Motor neuron (in vitro differentiated cells): ENCODE measurements around the gene UPK3BL1. TPM values are rescaled to one million over a fixed set of nuclear protein-coding genes. Genes with fewer than 3 reads are reported as not detected.
"Not testable (repeated sequence)": the region's sequence is repeated elsewhere in the genome, so short reads cannot be mapped to it uniquely, and the experiment has no call there.

ENCODE experiments used
- ATAC-seq, 8 experiments: fragments of 200-7000 bp; cut with Tn5 transposase; replicated peaks in 6 of 8; 2 replicates each; pipeline ENCODE4 v1.8.0; 2021; ENCODE audit warnings: mild to moderate bottlenecking in 8 of 8, moderate library complexity in 8 of 8
- H3K27ac ChIP-seq, 2 donors: fragments of 250-450 bp; sonication (Bioruptor Pico); 2 replicates each; pipeline ENCODE4 v1.9.0; 2021; ENCODE audit warnings: antibody characterized with exemption in 2 of 2, mild to moderate bottlenecking in 2 of 2, moderate library complexity in 1 of 2
- H3K4me1 ChIP-seq, 2 donors: fragments of 250-450 bp; sonication (Bioruptor Pico); replicated peaks in 1 of 2; 2 replicates each; pipeline ENCODE4 v1.6.1; 2021; ENCODE audit warnings: antibody characterized with exemption in 2 of 2, mild to moderate bottlenecking in 2 of 2, moderate library complexity in 1 of 2
- H3K4me3 ChIP-seq, 5 donors: fragments of 250-450 bp; sonication (Bioruptor Pico); 2 replicates each; pipeline ENCODE4 v1.9.0; 2021; ENCODE audit warnings: antibody characterized with exemption in 5 of 5, mild to moderate bottlenecking in 5 of 5, moderate library complexity in 4 of 5
- WGBS, 10 experiments: fragments of 450-650 bp; shearing (Covaris generic); methylation state at CpG; one replicate each; pipeline ENCODE4 v1.0.0; 2022; 5-methylcytosine and 5-hydroxymethylcytosine counted together
- in situ Hi-C, 9 experiments: fragments of 400-800 bp; cut with MboI; loops; one replicate each; pipeline ENCODE4 v1.15.0; 2021; ENCODE audit warnings: low sequenced_read_pairs in 9 of 9, low pct_unique_long_range_greater_than_20kb in 2 of 9; ENCODE audit not compliant: unreplicated experiment in 9 of 9
- total RNA-seq, 8 experiments: library from RNA; unstranded; fragments of 300-600 nt; gene quantifications; 2 replicates each; pipeline versions ENCODE4 v1.2.3 to v1.2.4, GENCODE V29; 2022

Gene UPK3BL1
- total RNA-seq, 8 experiments from 2014 or later, result 5.7 to 37.1 (median 11.0) TPM

GRCh38 chr7:102592477-102593019, 50.0 kb downstream of the UPK3BL1 start:
- in situ Hi-C loops, H3K4me1 ChIP-seq, H3K4me3 ChIP-seq, H3K27ac ChIP-seq: not testable (repeated sequence)
- ATAC-seq, result peak; percentile 80 to 90 (median 87)
- WGBS, 10 experiments, result no CpG with 5 or more reads among the region's 26 CpGs

DNA sequence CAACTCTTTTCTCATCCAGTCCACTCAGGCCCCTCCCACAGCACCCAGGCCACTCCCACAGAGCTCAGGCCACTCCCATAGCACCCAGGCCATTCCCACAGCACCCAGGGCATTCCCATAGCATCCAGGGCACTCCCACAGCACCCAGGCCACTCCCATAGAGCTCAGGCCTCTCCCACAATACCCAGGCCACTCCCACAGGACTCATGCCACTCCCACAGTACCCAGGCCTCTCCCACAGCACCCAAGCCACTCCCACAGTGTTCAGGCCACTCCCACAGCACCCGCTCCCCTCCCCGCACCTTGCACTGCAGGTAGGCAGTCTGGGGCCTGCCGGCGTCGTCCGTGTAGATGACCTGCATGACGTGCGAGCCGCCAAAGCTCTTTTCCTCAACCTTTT, 52.7 kb downstream of the UPK3BL1 start:
- H3K4me1 ChIP-seq, in situ Hi-C loops, H3K27ac ChIP-seq, H3K4me3 ChIP-seq: not testable (repeated sequence)
- WGBS, 10 experiments, result no CpG with 5 or more reads among the region's 9 CpGs
- ATAC-seq, result peak in 5 of 8 experiments; percentile 13 to 78 (median 38)

Other genes with a start within 250 kb of the UPK3BL1 start
- 10 to 100 TPM; 15.2 to 39.6 (median 31.1) TPM for gene PRKRIP1, start 246.4 kb downstream of the UPK3BL1 start, total RNA-seq
- 10 to 100 TPM in 6 of 8 experiments, 1 to 10 TPM in 2; 5.4 to 45.0 (median 21.4) TPM for gene ORAI2, start 209.2 kb downstream of the UPK3BL1 start, total RNA-seq
- 10 to 100 TPM in 6 of 8 experiments, 1 to 10 TPM in 2; 6.9 to 16.7 (median 10.7) TPM for gene ALKBH4, start 177.9 kb downstream of the UPK3BL1 start, total RNA-seq
- 10 to 100 TPM in 7 of 8 experiments, 1 to 10 TPM in 1; 9.1 to 23.5 (median 17.9) TPM for gene LRWD1, start 177.8 kb downstream of the UPK3BL1 start, total RNA-seq
- 10 to 100 TPM; 37.3 to 78.3 (median 53.6) TPM for gene POLR2J, start 163.9 kb downstream of the UPK3BL1 start, total RNA-seq
- gene RASA4B, start 125.0 kb downstream of the UPK3BL1 start, total RNA-seq, result 10 to 100 TPM in 1 of 8 experiments, 1 to 10 TPM in 7; 1.6 to 12.4 (median 5.5) TPM
- 10 to 100 TPM in 2 of 8 experiments, under 1 TPM in 3, not detected in 3; 0.23 to 26.2 (median 0.43) TPM for gene UPK3BL2, start 99.1 kb downstream of the UPK3BL1 start, total RNA-seq
- 1 to 10 TPM in 2 of 8 experiments, under 1 TPM in 2, not detected in 4; 0.11 to 7.2 (median 2.9) TPM for gene SPDYE2, start 91.6 kb downstream of the UPK3BL1 start, total RNA-seq
- 100 to 1,000 TPM in 1 of 8 experiments, 10 to 100 TPM in 5, 1 to 10 TPM in 2; 6.5 to 111 (median 14.0) TPM for gene POLR2J3, start 70.2 kb downstream of the UPK3BL1 start, total RNA-seq
- gene RASA4, start 26.0 kb downstream of the UPK3BL1 start, total RNA-seq, result 10 to 100 TPM in 3 of 8 experiments, 1 to 10 TPM in 5; 1.7 to 19.1 (median 8.6) TPM
- 1 to 10 TPM in 2 of 8 experiments, under 1 TPM in 1, not detected in 5; 0.11 to 2.6 (median 2.0) TPM for gene SPDYE2B, start 7.5 kb upstream of the UPK3BL1 start, total RNA-seq
- gene POLR2J2, start 28.9 kb upstream of the UPK3BL1 start, total RNA-seq, result 10 to 100 TPM in 1 of 8 experiments, 1 to 10 TPM in 4, under 1 TPM in 3; 0.43 to 13.7 (median 1.6) TPM
- 10 to 100 TPM in 3 of 8 experiments, 1 to 10 TPM in 5; 5.9 to 15.1 (median 9.1) TPM for gene FAM185A, start 106.2 kb upstream of the UPK3BL1 start, total RNA-seq